OCI-LY3 (cell line): ENCODE data around the gene CXCR1.

ENCODE experiments used
- H2AFZ ChIP-seq: fragments of 200-600, 300-600 bp; shearing (Covaris generic); 2 replicates; pipeline ENCODE4 v1.6.0; 2014; ENCODE audit warnings: antibody characterized with exemption, low read depth, low read length
- H3K27ac ChIP-seq: fragments of 200-600, 300-600 bp; sonication (generic); 2 replicates; pipeline ENCODE4 v1.5.1; 2014; ENCODE audit warnings: mild to moderate bottlenecking, low read length, moderate library complexity, mixed read lengths
- H3K27me3 ChIP-seq: fragments of 200-600, 300-600 bp; sonication (generic); 2 replicates; pipeline ENCODE4 v1.6.1; 2014; ENCODE audit warnings: low read depth, low read length, mixed read lengths
- H3K36me3 ChIP-seq: fragments of 200-600, 300-600 bp; sonication (generic); replicated peaks from 2 replicates; pipeline ENCODE3; 2014; ENCODE audit warnings: low read depth, low read length, mixed read lengths
- H3K4me1 ChIP-seq: fragments of 300-600, 200-600 bp; sonication (generic); 2 replicates; pipeline ENCODE4 v1.6.1; 2014; ENCODE audit warnings: low read length, mixed read lengths
- H3K4me2 ChIP-seq: fragments of 200-600, 300-600 bp; sonication (generic); 2 replicates; pipeline ENCODE4 v1.6.1; 2014; ENCODE audit warnings: low read length, mixed read lengths
- H3K4me3 ChIP-seq: fragments of 300-600, 200-600 bp; sonication (generic); 2 replicates; pipeline ENCODE4 v1.5.1; 2014; ENCODE audit warnings: antibody characterized with exemption, mild to moderate bottlenecking, low read length, moderate library complexity
- H3K79me2 ChIP-seq: fragments of 300-600, 200-600 bp; shearing (Covaris generic); 2 replicates; pipeline ENCODE4 v1.6.1; 2014; ENCODE audit warnings: mild to moderate bottlenecking, low read length, mixed read lengths
- H3K9ac ChIP-seq: fragments of 300-600, 200-600 bp; shearing (Covaris generic); 2 replicates; pipeline ENCODE4 v1.6.0; 2014; ENCODE audit warnings: mild to moderate bottlenecking, low read length, moderate library complexity
- H3K9me3 ChIP-seq: fragments of 200-600, 300-600 bp; shearing (Covaris generic); 2 replicates; pipeline ENCODE4 v1.6.1; 2014; ENCODE audit warnings: low read length, mixed read lengths; ENCODE audit not compliant: insufficient read depth
- H4K20me1 ChIP-seq: fragments of 200-600, 300-600 bp; sonication (generic); 2 replicates; pipeline ENCODE4 v1.6.1; 2016; ENCODE audit warnings: low read length, mixed read lengths; ENCODE audit not compliant: insufficient read depth
- CTCF ChIP-seq: fragments of 200-600, 300-600 bp; sonication (generic); IDR thresholded peaks from 2 replicates; pipeline ENCODE4 v1.5.1; 2014; ENCODE audit warnings: antibody characterized with exemption, low read length, low read depth
- EZH2phosphoT487 ChIP-seq: fragments of 200-600 bp; shearing (Covaris generic); IDR thresholded peaks from 2 replicates; pipeline ENCODE4 v1.6.1; 2018; ENCODE audit warnings: antibody characterized with exemption, mixed run types, low read depth

CXCR1 gene

GRCh38 chr2:218129458-218130135, 37.2 kb downstream of the CXCR1 start:
- Histone ChIP-seq H3K79me2 (no peaks in the 10 kb centered on the region), H3K4me3 (no peak overlapping the region), H3K4me2 (no peak overlapping the region), H3K27ac (no peak overlapping the region), H3K4me1 (peaks cover 12% of the 10 kb centered on the region), H3K36me3 (no peaks in the 10 kb centered on the region), H3K9me3 (no peaks in the 10 kb centered on the region), H3K9ac (no peak overlapping the region), H2AFZ (no peak overlapping the region), H3K27me3 (no peaks in the 10 kb centered on the region), H4K20me1 (no peaks in the 10 kb centered on the region)
- TF ChIP-seq CTCF (no peak), EZH2phosphoT487 (no peak)

- Histone ChIP-seq H3K9ac (no peak overlapping the region), H3K27me3 (no peaks in the 10 kb centered on the region), H3K4me1 (peaks cover 12% of the 10 kb centered on the region), H3K4me3 (no peak overlapping the region), H3K27ac (no peak overlapping the region), H2AFZ (no peak overlapping the region), H4K20me1 (no peaks in the 10 kb centered on the region), H3K36me3 (no peaks in the 10 kb centered on the region), H3K4me2 (no peak overlapping the region), H3K9me3 (no peaks in the 10 kb centered on the region), H3K79me2 (no peaks in the 10 kb centered on the region)
- TF ChIP-seq EZH2phosphoT487: no peak
- no peak for TF ChIP-seq CTCF
Measured at GRCh38 chr2:218128781-218129457, 37.8 kb downstream of the CXCR1 start.

GRCh38 chr2:218127929-218128455, 38.8 kb downstream of the CXCR1 start:
- Histone ChIP-seq H4K20me1 (no peaks in the 10 kb centered on the region), H3K9me3 (no peaks in the 10 kb centered on the region), H3K27ac (no peak overlapping the region), H2AFZ (no peak overlapping the region), H3K4me2 (no peak overlapping the region), H3K36me3 (no peaks in the 10 kb centered on the region), H3K79me2 (no peaks in the 10 kb centered on the region), H3K4me3 (no peak overlapping the region), H3K27me3 (no peaks in the 10 kb centered on the region), H3K4me1 (peaks cover 12% of the 10 kb centered on the region), H3K9ac (no peak overlapping the region)
- TF ChIP-seq CTCF (no peak), EZH2phosphoT487 (no peak)

GRCh38 chr2:218125626-218126080, 41.1 kb downstream of the CXCR1 start, which contains the start of gene CXCR2:
TSS of gene CXCR2 (plus strand) at chr2:218126028. CDS start at chr2:218134802, 8,774 bp downstream.
- no peak within 1 kb of the TSS; the same call in 1 of the 2 replicates for H3K9ac ChIP-seq
- H4K20me1 ChIP-seq: no peaks in the 10 kb centered on the region
- peak within 1 kb of the TSS; percentile 60 for H3K4me3 ChIP-seq
- no peak within 1 kb of the TSS for H3K27ac ChIP-seq
- no peaks in the 10 kb centered on the region for H3K27me3 ChIP-seq
- H3K79me2 ChIP-seq: no peaks in the 10 kb centered on the region
- H3K4me2 ChIP-seq: peak within 1 kb of the TSS; percentile 58
- peaks cover 12% of the 10 kb centered on the region for H3K4me1 ChIP-seq
- TF ChIP-seq CTCF (no peak), EZH2phosphoT487 (no peak)
- no peaks in the 10 kb centered on the region for H3K36me3 ChIP-seq
- H3K9me3 ChIP-seq: no peaks in the 10 kb centered on the region
- H2AFZ ChIP-seq: peak within 1 kb of the TSS; percentile 77
